HepG2 (cell line): ENCODE measurements around the gene RNU6-1. TPM values are rescaled to one million over a fixed set of nuclear protein-coding genes. Genes with fewer than 3 reads are reported as not detected.

Experiments used
- ASH2L ChIP-seq: fragments of 300-600, 200-600 bp; sonication (generic); IDR thresholded peaks from 2 replicates; pipeline ENCODE4 v1.7.0; 2017; ENCODE audit warnings: low read depth, mild to moderate bottlenecking, moderate library complexity, mixed read lengths, low read length; ENCODE audit not compliant: insufficient read length
- ELF1 ChIP-seq: sonication (generic); formaldehyde crosslinking; IDR thresholded peaks from 2 replicates; pipeline ENCODE4 v1.4.0; 2020; ENCODE audit warnings: missing genetic modification reagents
- ERF ChIP-seq: IDR thresholded peaks from 2 replicates; pipeline ENCODE4 v1.6.1; 2018; ENCODE audit warnings: missing biosample characterization, missing genetic modification reagents
- ESRRA ChIP-seq: sonication (generic); formaldehyde crosslinking; IDR thresholded peaks from 2 replicates; pipeline ENCODE4 v1.5.1; 2020; ENCODE audit warnings: mild to moderate bottlenecking, low read depth, missing genetic modification reagents
- FOSL1 ChIP-seq: sonication (generic); formaldehyde crosslinking; IDR thresholded peaks from 2 replicates; pipeline ENCODE4 v1.9.0; 2021; ENCODE audit warnings: missing genetic modification reagents, borderline replicate concordance
- FOXC1 ChIP-seq: sonication (generic); formaldehyde crosslinking; IDR thresholded peaks from 2 replicates; pipeline ENCODE4 v1.8.0; 2022; ENCODE audit warnings: mild to moderate bottlenecking, missing genetic modification reagents, borderline replicate concordance
- GATAD1 ChIP-seq: IDR thresholded peaks from 2 replicates; pipeline ENCODE4 v1.6.1; 2016; ENCODE audit warnings: missing genetic modification reagents, missing compliant biosample characterization
- HOXA9 ChIP-seq: sonication (generic); formaldehyde crosslinking; IDR thresholded peaks from 2 replicates; pipeline ENCODE4 v1.8.1; 2022; ENCODE audit warnings: missing genetic modification reagents, mild to moderate bottlenecking, moderate library complexity, borderline replicate concordance
- KDM5B ChIP-seq: sonication (generic); formaldehyde crosslinking; IDR thresholded peaks from 2 replicates; pipeline ENCODE4 v1.4.0; 2020; ENCODE audit warnings: missing genetic modification reagents, mild to moderate bottlenecking, borderline replicate concordance
- MAFF ChIP-seq: IDR thresholded peaks from 2 replicates; pipeline ENCODE4 v1.6.1; 2011; ENCODE audit warnings: low read depth, low read length, improper control_type of control experiment
- NFYC ChIP-seq: IDR thresholded peaks from 2 replicates; pipeline ENCODE4 v1.6.1; 2016; ENCODE audit warnings: missing genetic modification reagents, missing compliant biosample characterization
- NR2F1 ChIP-seq, 2 experiments: fragments of 450-650 bp in 1 of 2; formaldehyde crosslinking in 1 of 2; IDR thresholded peaks; 2 replicates each; pipeline versions ENCODE4 v1.5.0 to v1.6.1; 2016 to 2020; ENCODE audit warnings: mild to moderate bottlenecking in 1 of 2, missing compliant biosample characterization in 1 of 2, missing genetic modification reagents in 1 of 2, moderate library complexity in 1 of 2
- NR2F2 ChIP-seq: IDR thresholded peaks from 2 replicates; pipeline ENCODE4 v1.6.1; 2012; ENCODE audit warnings: low read depth, inconsistent platforms, borderline replicate concordance
- RAD51 ChIP-seq: fragments of 450-650 bp; IDR thresholded peaks from 2 replicates; pipeline ENCODE4 v1.6.1; 2016; ENCODE audit warnings: borderline replicate concordance
- SIN3A ChIP-seq: IDR thresholded peaks from 2 replicates; pipeline ENCODE4 v1.6.1; 2011; ENCODE audit warnings: low read depth, mild to moderate bottlenecking, control low read depth, low read length, borderline replicate concordance
- SIN3B ChIP-seq: fragments of 150-350 bp; IDR thresholded peaks from 2 replicates; pipeline ENCODE4 v1.6.1; 2014; ENCODE audit warnings: low read length
- TBL1XR1 ChIP-seq: fragments of 150-350 bp; IDR thresholded peaks from 2 replicates; pipeline ENCODE4 v1.6.1; 2014; ENCODE audit warnings: borderline replicate concordance, low read length; ENCODE audit not compliant: partially characterized antibody
- TBX3 ChIP-seq: fragments of 450-650 bp; IDR thresholded peaks from 2 replicates; pipeline ENCODE4 v1.6.1; 2017; ENCODE audit warnings: antibody characterized with exemption, mild to moderate bottlenecking, inconsistent platforms, borderline replicate concordance
- TEAD2 ChIP-seq: sonication (generic); formaldehyde crosslinking; IDR thresholded peaks from 2 replicates; pipeline ENCODE4 v1.9.0; 2021; ENCODE audit warnings: missing genetic modification reagents
- ZKSCAN5 ChIP-seq: sonication (generic); formaldehyde crosslinking; IDR thresholded peaks from 2 replicates; pipeline ENCODE4 v1.5.1; 2020; ENCODE audit warnings: mild to moderate bottlenecking, missing genetic modification reagents
- ZNF17 ChIP-seq: sonication (generic); formaldehyde crosslinking; IDR thresholded peaks from 2 replicates; pipeline ENCODE4 v1.5.0; 2020; ENCODE audit warnings: mild to moderate bottlenecking, missing genetic modification reagents
- ZNF260 ChIP-seq: sonication (generic); formaldehyde crosslinking; IDR thresholded peaks from 2 replicates; pipeline ENCODE4 v1.4.0; 2020; ENCODE audit warnings: missing genetic modification reagents, low read depth, mild to moderate bottlenecking, borderline replicate concordance
- ZNF547 ChIP-seq: sonication (generic); formaldehyde crosslinking; IDR thresholded peaks from 2 replicates; pipeline ENCODE4 v1.5.1; 2020; ENCODE audit warnings: mild to moderate bottlenecking, missing genetic modification reagents
- ZNF777 ChIP-seq: sonication (generic); formaldehyde crosslinking; IDR thresholded peaks from 2 replicates; pipeline ENCODE4 v1.4.0; 2020; ENCODE audit warnings: missing genetic modification reagents
- ZSCAN29 ChIP-seq: sonication (generic); formaldehyde crosslinking; conservative IDR thresholded peaks from 2 replicates; pipeline ENCODE4 v1.4.0; 2020; ENCODE audit warnings: mild to moderate bottlenecking, missing genetic modification reagents
- polyA plus RNA-seq, 8 experiments: library from polyadenylated mRNA; depleted of rRNA in 3 of 8; stranded (reverse) in 7 of 8; unstranded in 1 of 8; fragments of >200 nt; fragmentation: Illumina TruSeq in 4 of 8; extraction: Trizol in 4 of 8; gene quantifications; 2 replicates each; pipeline versions ENCODE4 v1.2.1 to v1.2.3, GENCODE V29; 2011 to 2016; ENCODE audit warnings: low read depth in 4 of 8, missing spikeins in 1 of 8, mixed read lengths in 1 of 8; ENCODE audit not compliant: insufficient read depth in 1 of 8
- total RNA-seq, 5 experiments: library from RNA; depleted of rRNA; stranded (reverse); fragments of >200 nt; fragmentation: Illumina TruSeq; extraction: Trizol; gene quantifications; 2 replicates each; pipeline ENCODE4 v1.2.3, GENCODE V29; 2016; ENCODE audit warnings: low read depth in 1 of 5
- TF ChIP-seq, protein P1 (sequence below): IDR thresholded peaks from 2 replicates; pipeline ENCODE4 v1.6.1; 2016; ENCODE audit warnings: missing compliant biosample characterization, missing genetic modification reagents, borderline replicate concordance
- TF ChIP-seq, protein P2 (sequence below): sonication (generic); formaldehyde crosslinking; IDR thresholded peaks from 2 replicates; pipeline ENCODE4 v1.4.0; 2020; ENCODE audit warnings: mild to moderate bottlenecking, missing genetic modification reagents
- TF ChIP-seq, protein P3 (sequence below): IDR thresholded peaks from 2 replicates; pipeline ENCODE4 v1.6.1; 2016; ENCODE audit warnings: low read depth, borderline replicate concordance

Gene RNU6-1
- total and polyA plus RNA-seq, 2 of the 13 experiments (the other 11 are each of a cell fraction or from before 2014, with no cell fraction given) = under 0.01 TPM; not detected in 1

DNA sequence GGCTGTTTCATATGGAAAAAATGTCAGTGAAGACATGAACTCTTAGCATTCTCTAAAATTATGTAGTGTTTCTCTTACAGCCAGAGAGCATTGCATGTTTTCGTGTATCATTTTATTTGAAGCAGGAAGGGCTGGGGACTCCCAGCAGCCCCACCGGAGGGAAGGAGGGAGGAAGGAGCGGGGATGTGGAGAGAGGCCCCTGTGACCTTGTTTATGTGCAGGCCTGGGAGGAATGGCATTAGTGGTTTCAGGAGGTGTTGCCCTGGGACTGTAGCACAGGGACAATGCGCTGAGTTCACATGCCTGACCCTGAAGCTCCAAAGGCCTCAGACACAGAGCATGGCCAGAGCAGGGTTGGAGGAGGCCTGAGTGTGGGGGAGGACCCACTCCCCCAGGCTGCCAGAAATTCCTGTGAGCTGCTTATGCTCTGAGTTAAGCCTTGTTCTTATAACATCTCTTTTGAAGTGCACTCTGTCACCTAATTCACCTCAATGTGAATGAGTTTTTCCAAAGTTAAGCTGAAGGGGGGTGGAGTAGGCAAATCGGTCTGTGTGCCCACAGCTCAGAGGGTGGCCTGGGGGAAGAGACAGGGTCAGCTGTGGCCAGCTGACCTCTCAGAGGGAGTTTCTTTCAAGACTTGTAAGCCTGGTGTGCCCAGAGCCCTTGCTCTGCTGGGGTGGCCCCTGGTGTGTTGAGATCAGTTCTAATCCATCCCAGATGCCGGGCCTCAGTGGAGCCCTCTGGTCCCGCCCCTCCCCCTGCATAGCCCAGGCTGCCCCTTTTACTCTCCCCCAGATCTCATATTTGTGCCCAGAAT lies 3.9 kb upstream of the RNU6-1 start (continued):
- no peak for TF ChIP-seq TBL1XR1
- TF ChIP-seq NR2F2 = 0 out of 2 replicates have a peak, but pooled peaks have one; percentile 46
- TF ChIP-seq SIN3A = peak; percentile 55; the same call in 1 of the 2 replicates
- TF ChIP-seq HOXA9 (CRISPR knock-in tag) = no peak
- TF ChIP-seq ZNF777 (CRISPR knock-in tag) = no peak
- TF ChIP-seq ELF1 (CRISPR knock-in tag) = no peak
- no peak; the same call in 1 of the 2 replicates for TF ChIP-seq KDM5B (CRISPR knock-in tag)
- TF ChIP-seq RAD51 = no peak
- TF ChIP-seq ZSCAN29 (CRISPR knock-in tag) = 0 out of 2 replicates have a peak, but pooled peaks have one; percentile 57
- TF ChIP-seq NFYC (CRISPR knock-in tag) = no peak
- TF ChIP-seq, protein P1, sequence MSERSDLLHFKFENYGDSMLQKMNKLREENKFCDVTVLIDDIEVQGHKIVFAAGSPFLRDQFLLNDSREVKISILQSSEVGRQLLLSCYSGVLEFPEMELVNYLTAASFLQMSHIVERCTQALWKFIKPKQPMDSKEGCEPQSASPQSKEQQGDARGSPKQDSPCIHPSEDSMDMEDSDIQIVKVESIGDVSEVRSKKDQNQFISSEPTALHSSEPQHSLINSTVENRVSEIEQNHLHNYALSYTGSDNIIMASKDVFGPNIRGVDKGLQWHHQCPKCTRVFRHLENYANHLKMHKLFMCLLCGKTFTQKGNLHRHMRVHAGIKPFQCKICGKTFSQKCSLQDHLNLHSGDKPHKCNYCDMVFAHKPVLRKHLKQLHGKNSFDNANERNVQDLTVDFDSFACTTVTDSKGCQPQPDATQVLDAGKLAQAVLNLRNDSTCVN (CRISPR knock-in tag) = no peak
- TF ChIP-seq, protein P2, sequence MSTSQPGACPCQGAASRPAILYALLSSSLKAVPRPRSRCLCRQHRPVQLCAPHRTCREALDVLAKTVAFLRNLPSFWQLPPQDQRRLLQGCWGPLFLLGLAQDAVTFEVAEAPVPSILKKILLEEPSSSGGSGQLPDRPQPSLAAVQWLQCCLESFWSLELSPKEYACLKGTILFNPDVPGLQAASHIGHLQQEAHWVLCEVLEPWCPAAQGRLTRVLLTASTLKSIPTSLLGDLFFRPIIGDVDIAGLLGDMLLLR (CRISPR knock-in tag) = no peak
- no peak for TF ChIP-seq GATAD1 (CRISPR knock-in tag)
- TF ChIP-seq MAFF = no peak
- TF ChIP-seq ZNF547 (CRISPR knock-in tag) = peak; percentile 51; the same call in 1 of the 2 replicates
- no peak for TF ChIP-seq ZNF17
- TF ChIP-seq, protein P3, sequence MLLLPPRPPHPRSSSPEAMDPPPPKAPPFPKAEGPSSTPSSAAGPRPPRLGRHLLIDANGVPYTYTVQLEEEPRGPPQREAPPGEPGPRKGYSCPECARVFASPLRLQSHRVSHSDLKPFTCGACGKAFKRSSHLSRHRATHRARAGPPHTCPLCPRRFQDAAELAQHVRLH (CRISPR knock-in tag) = peak; percentile 54; the same call in 1 of the 2 replicates
- no peak for TF ChIP-seq SIN3B
- peak; percentile 32; the same call in 1 of the 2 replicates for TF ChIP-seq ZKSCAN5 (CRISPR knock-in tag)
- TF ChIP-seq ESRRA = peak; percentile 84; the same call in 1 of the 2 replicates
- peak; percentile 65 to 77; a peak in 2 of 4 replicates for TF ChIP-seq NR2F1 (CRISPR knock-in tag; IDR thresholded peaks at IDR 0.05)
- TF ChIP-seq TBX3 = peak; percentile 47; the same call in 1 of the 2 replicates
- no peak for TF ChIP-seq FOSL1 (CRISPR knock-in tag)
- no peak for TF ChIP-seq TEAD2 (CRISPR knock-in tag)
- TF ChIP-seq ZNF260 (CRISPR knock-in tag) = no peak
- TF ChIP-seq ERF (CRISPR knock-in tag) = peak; percentile 69; the same call in 1 of the 2 replicates
- peak; percentile 36 for TF ChIP-seq ASH2L
- no peak for TF ChIP-seq FOXC1 (CRISPR knock-in tag)
